Esophagus (tissue), 2 donors: Measurements from ENCODE around the gene YARS1. TPM values are rescaled to one million over a fixed set of nuclear protein-coding genes. Genes with fewer than 3 reads are reported as not detected.

ENCODE experiments used
- H3K27ac ChIP-seq, 2 donors: one replicate each; pipeline ENCODE4 v1.5.1; 2013; ENCODE audit warnings: low read depth in 2 of 2, mild to moderate bottlenecking in 2 of 2, inconsistent platforms in 1 of 2, low read length in 1 of 2, moderate library complexity in 1 of 2
- H3K27me3 ChIP-seq, 2 donors: one replicate each; pipeline ENCODE4 v1.6.1; 2013; ENCODE audit warnings: low read length in 2 of 2, control low read depth in 1 of 2, mild to moderate bottlenecking in 1 of 2; ENCODE audit not compliant: insufficient read depth in 2 of 2, control insufficient read depth in 1 of 2
- H3K36me3 ChIP-seq, 2 donors: one replicate each; pipeline ENCODE4 v1.6.1; 2013; ENCODE audit warnings: low read length in 1 of 2; ENCODE audit not compliant: control insufficient read depth in 2 of 2, insufficient read depth in 2 of 2
- H3K4me1 ChIP-seq, 2 donors: one replicate each; pipeline ENCODE4 v1.6.1; 2013; ENCODE audit warnings: low read length in 1 of 2; ENCODE audit not compliant: control insufficient read depth in 2 of 2, insufficient read depth in 2 of 2
- H3K4me3 ChIP-seq, 2 donors: one replicate each; pipeline ENCODE4 v1.5.1; 2013; ENCODE audit warnings: low read length in 2 of 2, mild to moderate bottlenecking in 2 of 2, low read depth in 1 of 2, moderate library complexity in 1 of 2
- H3K9me3 ChIP-seq, 2 donors: one replicate each; pipeline ENCODE4 v1.6.1; 2013; ENCODE audit warnings: mild to moderate bottlenecking in 2 of 2, low read depth in 1 of 2, low read length in 1 of 2, moderate library complexity in 1 of 2; ENCODE audit not compliant: control insufficient read depth in 2 of 2, insufficient read depth in 1 of 2
- WGBS, 2 donors: extraction: QIAGEN DNeasy Blood & Tissue Kit; methylation state at CpG; one replicate each; pipeline ENCODE4 v1.1.7; 2013; 5-methylcytosine and 5-hydroxymethylcytosine counted together
- polyA plus RNA-seq, 2 donors: library from polyadenylated mRNA; stranded (reverse); fragments of 200-250 nt; gene quantifications; one replicate each; pipeline ENCODE4 v1.2.3, GENCODE V29; 2013
- donor health status: healthy with polysubstance abuse.
- donor health status: Bipolar disorder and iron deficiency.

YARS1 gene
- polyA plus RNA-seq, 2 donors, result 33.2 to 52.2 TPM

- Histone ChIP-seq H3K4me1 (peaks cover 0 to 32% of the 10 kb centered on the region in 2 donors), H3K4me3 (no peak overlapping the region), H3K9me3 (no peaks in the 10 kb centered on the region), H3K27me3 (no peaks in the 10 kb centered on the region), H3K27ac (peak overlapping the region; percentile 97 to 100), H3K36me3 (peaks cover 0 to 2% of the 10 kb centered on the region in 2 donors)
- 31 to 34% methylated on average over 5 of the region's 5 CpGs for WGBS, 2 donors
These were observed 57.6 kb downstream of the YARS1 start for GRCh38 chr1:32759521-32759981.

- H3K27ac ChIP-seq, result peak overlapping the region; percentile 97 to 100
- H3K9me3 ChIP-seq, result no peaks in the 10 kb centered on the region
- peaks cover 0 to 2% of the 10 kb centered on the region in 2 donors for H3K36me3 ChIP-seq
- 38 to 44% methylated on average over 1 of the region's 1 CpG for WGBS, 2 donors
- H3K27me3 ChIP-seq, result no peaks in the 10 kb centered on the region
- H3K4me3 ChIP-seq, result no peak overlapping the region
- peaks cover 0 to 32% of the 10 kb centered on the region in 2 donors for H3K4me1 ChIP-seq
These were observed 58.2 kb downstream of the YARS1 start for GRCh38 chr1:32758795-32759430.

GRCh38 chr1:32758177-32758794 lies 58.9 kb downstream of the YARS1 start:
- peak overlapping the region; percentile 97 to 100 for H3K27ac ChIP-seq
- H3K4me1 ChIP-seq, result peaks cover 0 to 35% of the 10 kb centered on the region in 2 donors
- no peaks in the 10 kb centered on the region for H3K27me3 ChIP-seq
- H3K9me3 ChIP-seq, result no peaks in the 10 kb centered on the region
- H3K36me3 ChIP-seq, result peaks cover 0 to 2% of the 10 kb centered on the region in 2 donors
- WGBS, 2 donors, result 48 to 60% methylated on average over 7 of the region's 7 CpGs
- no peak overlapping the region for H3K4me3 ChIP-seq

- Histone ChIP-seq H3K36me3 (peaks cover 0 to 2% of the 10 kb centered on the region in 2 donors), H3K27me3 (no peaks in the 10 kb centered on the region), H3K4me1 (peaks cover 0 to 35% of the 10 kb centered on the region in 2 donors), H3K4me3 (no peak overlapping the region), H3K27ac (peak overlapping the region; percentile 97 to 100), H3K9me3 (no peaks in the 10 kb centered on the region)
- WGBS, 2 donors, result 56 to 58% methylated on average over 4 of the region's 4 CpGs
These were observed 59.8 kb downstream of the YARS1 start for GRCh38 chr1:32757213-32757895.

- Histone ChIP-seq H3K36me3 (peaks cover 0 to 4% of the 10 kb centered on the region in 2 donors), H3K9me3 (no peaks in the 10 kb centered on the region), H3K4me3 (peak overlapping the region in 1 of 2 donors; percentile 84), H3K27me3 (no peaks in the 10 kb centered on the region), H3K4me1 (peaks cover 0 to 28% of the 10 kb centered on the region in 2 donors), H3K27ac (peak overlapping the region; percentile 83 to 88)
- WGBS, 2 donors, result 38 to 52% methylated on average over 3 of the region's 3 CpGs
These were observed 61.4 kb downstream of the YARS1 start for GRCh38 chr1:32755810-32756159.

GRCh38 chr1:32755098-32755809 lies 61.9 kb downstream of the YARS1 start:
- 28 to 38% methylated on average over 10 of the region's 10 CpGs for WGBS, 2 donors
- Histone ChIP-seq H3K4me3 (peak overlapping the region; percentile 49 to 84), H3K4me1 (peaks cover 0 to 25% of the 10 kb centered on the region in 2 donors)

GRCh38 chr1:32754317-32755097 lies 62.7 kb downstream of the YARS1 start:
- Histone ChIP-seq H3K27ac (peak overlapping the region; percentile 83 to 88), H3K4me1 (peaks cover 0 to 22% of the 10 kb centered on the region in 2 donors), H3K4me3 (peak overlapping the region; percentile 64 to 84), H3K9me3 (no peaks in the 10 kb centered on the region), H3K27me3 (no peaks in the 10 kb centered on the region), H3K36me3 (peaks cover 0 to 2% of the 10 kb centered on the region in 2 donors)
- 3 to 5% methylated on average over 44 to 47 of the region's 47 CpGs for WGBS, 2 donors

More at GRCh38 chr1:32755098-32755809, 61.9 kb downstream of the YARS1 start:
- H3K27me3 ChIP-seq, result no peaks in the 10 kb centered on the region
- peak overlapping the region; percentile 83 to 88 for H3K27ac ChIP-seq
- H3K9me3 ChIP-seq, result no peaks in the 10 kb centered on the region
- peaks cover 0 to 2% of the 10 kb centered on the region in 2 donors for H3K36me3 ChIP-seq

GRCh38 chr1:32753532-32754316 lies 63.4 kb downstream of the YARS1 start:
- no peaks in the 10 kb centered on the region for H3K9me3 ChIP-seq
- H3K4me3 ChIP-seq, result peak overlapping the region; percentile 64 to 84
- peaks cover 0 to 2% of the 10 kb centered on the region in 2 donors for H3K36me3 ChIP-seq
- peak overlapping the region; percentile 83 to 88 for H3K27ac ChIP-seq
- 1% methylated on average over 65 to 66 of the region's 66 CpGs for WGBS, 2 donors
- H3K4me1 ChIP-seq, result peaks cover 0 to 21% of the 10 kb centered on the region in 2 donors
- H3K27me3 ChIP-seq, result no peaks in the 10 kb centered on the region
